GM12872 (cell line): ENCODE results near the gene NUDT19.

Source experiments
- TF ChIP-seq, protein P1 (sequence below): IDR thresholded peaks from 3 replicates; pipeline ENCODE4 v1.5.1; 2011; ENCODE audit warnings: low read depth, mild to moderate bottlenecking, low read length, moderate library complexity; ENCODE audit not compliant: insufficient read depth

The NUDT19 gene

DNA sequence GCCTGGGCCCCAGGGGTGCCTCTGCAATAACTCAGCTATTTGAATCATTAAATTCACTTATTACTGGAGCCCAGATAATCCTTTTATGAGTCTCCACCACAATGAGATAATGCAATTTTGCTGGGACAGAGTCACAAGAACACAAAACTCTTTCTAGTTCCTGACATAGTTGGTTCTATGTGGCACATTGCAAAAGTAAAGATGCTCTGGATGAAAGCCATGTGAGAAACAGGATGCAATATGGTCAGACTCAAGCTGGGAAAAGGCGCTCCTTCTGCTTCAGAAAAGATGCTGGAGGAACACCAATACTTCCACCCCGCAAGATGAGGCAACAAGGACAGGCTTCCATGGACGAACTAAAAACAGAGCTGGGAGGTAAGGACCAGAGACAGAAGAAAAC is 22.3 kb upstream of the NUDT19 start:
- TF ChIP-seq, protein P1, sequence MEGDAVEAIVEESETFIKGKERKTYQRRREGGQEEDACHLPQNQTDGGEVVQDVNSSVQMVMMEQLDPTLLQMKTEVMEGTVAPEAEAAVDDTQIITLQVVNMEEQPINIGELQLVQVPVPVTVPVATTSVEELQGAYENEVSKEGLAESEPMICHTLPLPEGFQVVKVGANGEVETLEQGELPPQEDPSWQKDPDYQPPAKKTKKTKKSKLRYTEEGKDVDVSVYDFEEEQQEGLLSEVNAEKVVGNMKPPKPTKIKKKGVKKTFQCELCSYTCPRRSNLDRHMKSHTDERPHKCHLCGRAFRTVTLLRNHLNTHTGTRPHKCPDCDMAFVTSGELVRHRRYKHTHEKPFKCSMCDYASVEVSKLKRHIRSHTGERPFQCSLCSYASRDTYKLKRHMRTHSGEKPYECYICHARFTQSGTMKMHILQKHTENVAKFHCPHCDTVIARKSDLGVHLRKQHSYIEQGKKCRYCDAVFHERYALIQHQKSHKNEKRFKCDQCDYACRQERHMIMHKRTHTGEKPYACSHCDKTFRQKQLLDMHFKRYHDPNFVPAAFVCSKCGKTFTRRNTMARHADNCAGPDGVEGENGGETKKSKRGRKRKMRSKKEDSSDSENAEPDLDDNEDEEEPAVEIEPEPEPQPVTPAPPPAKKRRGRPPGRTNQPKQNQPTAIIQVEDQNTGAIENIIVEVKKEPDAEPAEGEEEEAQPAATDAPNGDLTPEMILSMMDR: no peak

DNA sequence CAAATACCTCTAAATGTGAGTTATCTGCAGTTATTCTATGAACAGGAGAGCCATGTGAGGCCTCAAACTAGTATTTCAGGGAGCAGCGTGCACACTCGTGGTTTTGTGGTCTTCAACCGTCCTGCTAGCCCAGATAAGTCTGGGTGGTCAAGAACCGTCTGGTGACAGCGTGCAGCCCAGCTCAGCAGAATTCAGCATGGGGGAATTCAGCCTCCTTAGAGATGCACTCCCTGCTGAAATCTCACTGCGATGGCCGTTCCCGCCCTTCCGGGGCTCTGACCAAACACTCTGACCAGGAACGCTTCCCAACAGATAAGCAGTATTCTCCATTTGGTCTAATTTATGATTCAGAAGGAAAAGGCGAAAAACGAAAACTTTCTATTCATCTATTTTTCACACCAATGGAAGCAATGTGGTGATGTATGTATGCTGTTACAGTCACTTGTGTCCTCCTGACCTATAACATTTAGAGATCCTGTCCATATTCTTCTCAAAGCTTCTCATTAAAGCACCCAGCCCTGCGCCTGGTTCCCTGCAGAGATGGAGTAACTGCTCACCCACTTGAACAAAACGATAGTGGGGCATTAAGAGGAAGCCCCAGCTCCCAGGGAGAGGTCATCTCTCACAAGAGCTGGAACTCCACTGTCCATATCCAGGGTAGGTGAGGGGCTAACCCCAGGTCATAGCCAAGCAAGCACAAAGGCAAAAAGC is 19.6 kb upstream of the NUDT19 start:
- TF ChIP-seq, protein P1: no peak

DNA sequence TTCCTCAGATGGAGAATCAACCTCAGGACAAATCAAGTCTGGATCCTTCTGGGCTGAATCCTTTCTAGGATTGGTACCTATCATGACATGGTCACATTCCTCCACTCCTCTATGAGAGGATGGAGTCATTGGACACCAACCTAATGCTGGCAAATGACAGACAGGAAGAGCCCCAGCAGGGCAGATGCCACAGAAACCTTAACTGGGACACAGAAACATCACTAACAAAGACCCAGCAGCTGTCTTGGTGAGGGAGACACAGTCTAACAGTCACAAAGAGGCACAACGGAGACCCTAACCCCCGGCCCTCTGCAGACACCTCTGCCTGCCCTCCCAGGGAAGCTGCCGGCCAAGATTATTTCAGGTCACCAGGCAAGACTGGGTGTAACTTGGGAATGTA is 18.8 kb upstream of the NUDT19 start:
- TF ChIP-seq, protein P1: no peak

- TF ChIP-seq, protein P1: no peak
These were observed 18.0 kb upstream of the NUDT19 start for GRCh38 chr19:32673573-32673972.

DNA sequence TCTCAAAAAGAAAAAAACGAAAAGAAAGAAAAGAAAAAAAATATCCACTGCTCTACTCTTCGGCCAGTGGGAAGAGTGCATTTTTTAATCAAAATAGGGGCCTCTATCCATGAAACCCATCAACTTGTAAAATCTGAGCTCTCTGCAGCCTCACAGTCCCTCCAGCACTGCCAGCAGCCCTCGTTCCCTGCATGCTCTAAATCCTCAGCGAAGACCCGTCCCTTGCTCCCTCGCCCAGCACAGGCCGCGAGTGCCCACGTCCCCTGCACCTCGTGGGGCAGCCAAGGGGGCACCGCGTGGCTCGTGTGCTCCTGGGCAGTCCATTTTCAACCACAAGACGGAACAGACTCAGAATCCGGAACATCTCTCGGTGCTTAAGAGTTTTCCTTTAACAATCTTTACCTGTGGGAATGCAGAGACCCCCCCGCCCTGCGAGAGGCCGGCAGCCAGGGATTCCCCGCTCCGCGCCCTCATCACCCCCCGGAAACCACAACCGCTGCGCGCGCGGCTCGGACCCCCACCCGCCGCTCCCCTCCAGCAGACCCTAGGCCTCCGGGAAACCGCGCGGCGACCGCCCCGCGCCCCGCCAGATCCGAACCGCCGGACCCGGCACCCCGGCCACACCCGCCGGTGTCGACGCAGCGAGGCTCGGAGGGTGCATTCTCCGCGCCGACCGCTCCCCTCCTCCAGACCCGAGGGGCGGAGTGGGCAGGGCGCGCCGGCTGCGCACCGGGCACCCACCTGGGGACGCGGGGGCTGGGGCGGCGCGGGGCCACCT is 17.3 kb upstream of the NUDT19 start:
- TF ChIP-seq, protein P1: no peak

DNA sequence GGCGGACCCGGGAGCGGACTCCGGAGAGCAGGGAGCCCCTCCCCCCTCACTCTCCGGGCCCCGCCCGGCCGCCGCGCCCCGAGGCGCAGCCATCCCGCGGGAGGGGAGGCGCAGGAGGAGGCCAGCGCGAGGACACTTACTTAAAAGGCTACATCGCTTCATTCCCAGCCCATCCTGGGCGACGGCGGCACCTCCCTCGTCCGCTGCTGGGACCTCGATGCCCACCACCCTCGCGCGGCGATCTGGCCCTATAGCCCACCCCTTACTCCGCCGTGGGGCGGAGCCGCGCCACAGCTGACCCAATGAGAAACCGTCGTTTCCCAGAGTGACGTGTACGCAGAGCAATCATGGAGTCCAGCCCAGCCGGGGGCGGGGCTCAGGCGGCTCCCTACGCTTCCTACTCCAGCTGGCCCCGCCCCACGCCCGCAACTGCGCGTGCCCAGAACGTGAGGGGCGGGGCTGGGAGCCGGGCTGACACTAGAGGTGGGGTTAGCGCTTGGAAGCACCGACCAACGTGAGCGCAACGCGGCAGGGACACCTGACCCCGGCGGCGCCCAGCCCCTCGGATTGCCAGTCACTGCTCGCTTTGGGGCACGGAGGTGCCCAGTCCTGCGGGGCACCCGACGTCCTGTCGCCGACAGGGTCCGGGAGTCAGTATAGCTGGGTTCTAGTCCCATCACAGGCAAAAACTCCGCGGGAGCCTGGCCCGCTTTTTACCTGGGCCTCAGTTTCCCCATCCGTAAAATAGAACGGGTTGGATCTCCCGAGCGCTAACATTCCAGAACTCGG is 16.5 kb upstream of the NUDT19 start, which contains the start of gene ANKRD27:
TSS of gene ANKRD27 (minus strand) at position 250 of the 789 bp plus-strand sequence. CDS start 16,165 bp downstream, outside the sequence.
- TF ChIP-seq, protein P1: no peak

- TF ChIP-seq, protein P1: no peak
These were observed 15.9 kb upstream of the NUDT19 start, which contains the start of gene RGS9BP for GRCh38 chr19:32675720-32676185. Gene RGS9BP, plus strand, starts transcription at chr19:32675848. Its CDS starts 416 bp downstream, at chr19:32676264.
